Measurements from ENCODE around the gene OR5K2. TPM values are rescaled to one million over a fixed set of nuclear protein-coding genes. Genes with fewer than 3 reads are reported as not detected.

OR5K2 gene
- total RNA-seq, 2 donors from 2014 or later, result not detected

DNA sequence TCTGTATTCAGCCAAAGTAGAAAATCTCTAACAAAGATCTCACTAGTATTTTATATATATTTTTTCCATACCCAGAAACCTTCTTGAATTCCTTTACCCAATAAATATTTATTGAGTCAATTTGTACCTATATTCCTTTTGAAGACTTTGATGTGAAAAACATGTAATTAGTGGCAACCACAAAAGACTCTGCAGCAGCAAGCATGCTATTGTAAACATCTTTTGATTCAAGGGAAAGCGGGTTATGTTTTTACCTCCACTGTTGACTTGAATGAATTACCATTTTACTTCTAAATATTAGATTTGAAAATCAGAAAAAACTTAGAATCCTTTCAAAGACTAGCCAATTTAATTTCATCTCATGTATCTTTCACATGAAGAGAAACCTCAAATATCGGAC is 36.7 kb downstream of the OR5K2 start:
- H3K9ac ChIP-seq (ENCODE audit: low read depth in 2 of 2, low read length in 2 of 2), result no peak overlapping the region
- no peaks in the 10 kb centered on the region for H3K9me3 ChIP-seq
- TF ChIP-seq, protein P1, sequence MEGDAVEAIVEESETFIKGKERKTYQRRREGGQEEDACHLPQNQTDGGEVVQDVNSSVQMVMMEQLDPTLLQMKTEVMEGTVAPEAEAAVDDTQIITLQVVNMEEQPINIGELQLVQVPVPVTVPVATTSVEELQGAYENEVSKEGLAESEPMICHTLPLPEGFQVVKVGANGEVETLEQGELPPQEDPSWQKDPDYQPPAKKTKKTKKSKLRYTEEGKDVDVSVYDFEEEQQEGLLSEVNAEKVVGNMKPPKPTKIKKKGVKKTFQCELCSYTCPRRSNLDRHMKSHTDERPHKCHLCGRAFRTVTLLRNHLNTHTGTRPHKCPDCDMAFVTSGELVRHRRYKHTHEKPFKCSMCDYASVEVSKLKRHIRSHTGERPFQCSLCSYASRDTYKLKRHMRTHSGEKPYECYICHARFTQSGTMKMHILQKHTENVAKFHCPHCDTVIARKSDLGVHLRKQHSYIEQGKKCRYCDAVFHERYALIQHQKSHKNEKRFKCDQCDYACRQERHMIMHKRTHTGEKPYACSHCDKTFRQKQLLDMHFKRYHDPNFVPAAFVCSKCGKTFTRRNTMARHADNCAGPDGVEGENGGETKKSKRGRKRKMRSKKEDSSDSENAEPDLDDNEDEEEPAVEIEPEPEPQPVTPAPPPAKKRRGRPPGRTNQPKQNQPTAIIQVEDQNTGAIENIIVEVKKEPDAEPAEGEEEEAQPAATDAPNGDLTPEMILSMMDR (IDR thresholded peaks at IDR 0.05), result no peak
- H3K27me3 ChIP-seq, result no peaks in the 10 kb centered on the region
- no peaks in the 10 kb centered on the region for H3K36me3 ChIP-seq
- DNase-seq, result no peak
- H3K4me3 ChIP-seq, result no peak overlapping the region
- no peaks in the 10 kb centered on the region for H3K4me1 ChIP-seq
- H3K27ac ChIP-seq, result peak overlapping the region; percentile 56
- intact Hi-C loops (cut with DNase I), result no loop called here

DNA sequence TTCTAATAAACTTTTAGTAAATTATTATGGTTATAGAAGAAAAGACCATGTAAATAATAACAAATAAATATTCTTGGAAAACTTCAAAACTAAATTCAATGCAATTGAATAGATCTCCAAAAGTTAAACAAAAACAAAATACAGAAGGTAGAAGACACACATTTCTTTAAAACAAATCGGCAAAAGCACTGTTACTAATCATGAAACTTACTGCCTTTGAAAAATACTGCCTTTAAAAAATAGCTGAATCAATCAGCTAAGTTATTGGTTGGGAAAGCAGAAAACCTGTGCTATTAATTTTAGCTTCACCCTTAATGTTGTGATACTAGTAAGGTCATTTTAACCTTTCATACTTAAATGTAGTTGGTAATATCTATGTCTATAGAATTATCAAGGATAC is 37.3 kb downstream of the OR5K2 start:
- Histone ChIP-seq H3K4me1 (no peaks in the 10 kb centered on the region), H3K36me3 (no peaks in the 10 kb centered on the region), H3K27ac (no peak overlapping the region), H3K9me3 (no peaks in the 10 kb centered on the region), H3K27me3 (no peaks in the 10 kb centered on the region), H3K9ac (ENCODE audit: low read depth in 2 of 2, low read length in 2 of 2) (no peak overlapping the region), H3K4me3 (no peak overlapping the region)
- intact Hi-C loops (cut with DNase I), result no loop called here
- DNase-seq, result no peak
- TF ChIP-seq, protein P1 (IDR thresholded peaks at IDR 0.05), result no peak

DNA sequence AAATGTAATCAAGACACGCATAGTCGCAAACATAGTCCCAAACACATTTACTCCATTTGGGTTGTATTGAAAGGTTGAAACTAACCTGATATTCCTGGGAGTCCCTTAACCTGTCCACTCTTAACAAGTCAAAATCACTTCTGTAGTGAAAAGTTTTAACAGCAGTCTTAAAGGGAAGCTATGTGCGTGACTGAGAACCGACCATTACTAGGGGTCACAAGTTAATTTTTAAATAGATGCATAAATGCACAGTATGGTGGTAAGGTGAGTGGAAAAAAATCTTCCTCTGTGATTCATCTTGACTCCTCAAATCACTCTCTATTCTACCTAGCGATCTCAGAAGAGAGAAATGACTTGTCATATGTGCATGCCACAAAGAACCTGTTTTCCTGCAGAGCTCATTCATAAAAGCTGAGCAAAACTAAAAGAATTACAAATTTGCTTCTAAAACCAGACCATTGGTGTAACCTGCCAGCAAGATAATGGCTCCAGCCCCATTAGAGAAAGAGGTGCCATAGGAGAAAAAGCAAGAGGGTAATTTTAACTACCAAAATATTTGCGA is 39.1 kb downstream of the OR5K2 start:
- Histone ChIP-seq H3K27me3 (no peaks in the 10 kb centered on the region), H3K27ac (peak overlapping the region; percentile 35), H3K4me3 (no peak overlapping the region), H3K9me3 (no peaks in the 10 kb centered on the region), H3K4me1 (no peaks in the 10 kb centered on the region), H3K36me3 (no peaks in the 10 kb centered on the region), H3K9ac (ENCODE audit: low read depth in 2 of 2, low read length in 2 of 2) (no peak overlapping the region)
- intact Hi-C loops (cut with DNase I), result no loop called here
- TF ChIP-seq, protein P1 (IDR thresholded peaks at IDR 0.05), result no peak
- no peak for DNase-seq

DNA sequence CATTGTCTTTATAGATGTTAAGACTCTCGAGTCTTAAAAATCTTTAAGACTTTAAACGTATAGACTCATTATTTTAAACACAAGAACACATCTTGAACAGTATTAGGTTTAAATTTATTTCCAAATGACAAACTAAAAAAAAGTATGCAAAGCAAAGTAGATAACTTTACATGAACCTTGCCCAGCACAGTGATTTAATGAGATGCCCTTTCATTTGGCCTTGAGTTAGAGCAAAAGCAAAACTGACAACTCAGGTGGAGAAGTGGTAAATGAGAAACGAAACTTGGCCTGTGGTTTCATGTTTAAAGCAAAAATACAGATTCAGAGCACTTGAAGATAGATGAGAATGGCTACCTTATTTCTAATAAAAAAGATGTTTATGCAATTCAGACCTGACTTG is 42.9 kb downstream of the OR5K2 start:
- no peaks in the 10 kb centered on the region for H3K4me1 ChIP-seq
- no peaks in the 10 kb centered on the region for H3K36me3 ChIP-seq
- TF ChIP-seq, protein P1 (IDR thresholded peaks at IDR 0.05), result no peak
- no peak overlapping the region for H3K9ac ChIP-seq (ENCODE audit: low read depth in 2 of 2, low read length in 2 of 2)
- no peak overlapping the region for H3K4me3 ChIP-seq
- intact Hi-C loops (cut with DNase I), result no loop called here
- no peaks in the 10 kb centered on the region for H3K27me3 ChIP-seq
- no peak for DNase-seq
- H3K9me3 ChIP-seq, result no peaks in the 10 kb centered on the region
- no peak overlapping the region for H3K27ac ChIP-seq

DNA sequence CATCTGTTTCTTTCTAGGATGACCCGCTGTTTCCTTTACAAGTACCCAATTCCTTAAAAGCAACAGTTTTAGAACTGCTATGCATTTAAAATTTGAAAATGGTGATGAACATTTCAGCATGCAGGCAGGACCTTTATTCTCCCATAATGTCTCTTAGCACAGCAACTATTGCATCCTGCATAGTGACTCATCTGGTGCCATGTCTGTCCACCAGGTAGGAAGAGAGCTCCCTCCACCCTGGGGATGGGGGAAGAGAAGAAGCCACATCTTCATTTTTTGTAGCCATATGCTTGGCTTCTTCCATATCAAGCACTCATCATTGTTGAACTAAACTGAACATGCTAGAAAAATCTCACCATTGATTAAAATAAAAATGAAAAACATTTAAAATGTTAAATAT is 44.2 kb downstream of the OR5K2 start:
- H3K9me3 ChIP-seq, result no peaks in the 10 kb centered on the region
- no peaks in the 10 kb centered on the region for H3K27me3 ChIP-seq
- H3K36me3 ChIP-seq, result no peaks in the 10 kb centered on the region
- no peak overlapping the region for H3K27ac ChIP-seq
- H3K9ac ChIP-seq (ENCODE audit: low read depth in 2 of 2, low read length in 2 of 2), result no peak overlapping the region
- DNase-seq, result no peak
- TF ChIP-seq, protein P1 (IDR thresholded peaks at IDR 0.05), result no peak
- no peaks in the 10 kb centered on the region for H3K4me1 ChIP-seq
- intact Hi-C loops (cut with DNase I), result no loop called here
- H3K4me3 ChIP-seq, result no peak overlapping the region

Data from colonic mucosa (tissue), 4 donors.